Measurements from ENCODE around the gene M6PR. TPM values are rescaled to one million over a fixed set of nuclear protein-coding genes. Genes with fewer than 3 reads are reported as not detected.
"Not testable (repeated sequence)": the region's sequence is repeated elsewhere in the genome, so short reads cannot be mapped to it uniquely, and the experiment has no call there.

Gene M6PR
- total RNA-seq, 2 donors from 2014 or later: 144 to 199 TPM

- no peak overlapping the region for H3K27ac Mint-ChIP-seq
- no peaks in the 10 kb centered on the region for H3K9me3 Mint-ChIP-seq
- H3K36me3 Mint-ChIP-seq (ENCODE audit: low read depth): no peaks in the 10 kb centered on the region
- H3K4me1 Mint-ChIP-seq: peaks cover 7% of the 10 kb centered on the region
- no peaks in the 10 kb centered on the region for H3K27me3 Mint-ChIP-seq
- no peak for ATAC-seq (replicated peaks)
- no peak overlapping the region for H3K4me3 Mint-ChIP-seq
These were observed 37.7 kb downstream of the M6PR start for GRCh38 chr12:8911606-8912268.

DNA sequence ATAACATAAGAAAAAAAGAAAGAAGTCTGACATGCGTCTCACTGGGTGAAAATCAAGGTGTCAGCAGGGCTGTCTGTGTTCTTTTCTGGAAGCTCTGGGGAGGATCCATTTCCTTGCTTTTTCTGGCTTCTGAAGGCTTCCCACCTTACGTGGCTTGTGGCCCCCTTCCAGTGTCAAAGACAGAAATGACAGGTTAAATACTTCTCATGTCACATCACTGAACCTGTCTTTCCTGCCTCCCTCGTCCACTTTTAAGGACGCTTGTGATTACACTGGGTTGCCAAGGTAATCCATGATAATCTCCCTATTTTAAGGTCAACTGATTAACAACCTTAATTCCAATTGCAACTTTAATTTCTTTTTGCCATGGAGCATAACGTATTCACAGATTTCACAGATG lies 39.7 kb downstream of the M6PR start:
- Mint-ChIP-seq H3K4me3 (no peak overlapping the region), H3K27ac (no peak overlapping the region), H3K4me1 (peaks cover 7% of the 10 kb centered on the region), H3K9me3 (no peaks in the 10 kb centered on the region), H3K27me3 (no peaks in the 10 kb centered on the region), H3K36me3 (ENCODE audit: low read depth) (no peaks in the 10 kb centered on the region)
- ATAC-seq (replicated peaks): no peak

GRCh38 chr12:8907513-8907912 lies 41.9 kb downstream of the M6PR start:
- no peaks in the 10 kb centered on the region for H3K4me1 Mint-ChIP-seq
- H3K4me3 Mint-ChIP-seq: no peak overlapping the region
- no peaks in the 10 kb centered on the region for H3K27me3 Mint-ChIP-seq
- H3K9me3 Mint-ChIP-seq: no peaks in the 10 kb centered on the region
- no peak overlapping the region for H3K27ac Mint-ChIP-seq
- H3K36me3 Mint-ChIP-seq (ENCODE audit: low read depth): no peaks in the 10 kb centered on the region
- no peak for ATAC-seq (replicated peaks)

DNA sequence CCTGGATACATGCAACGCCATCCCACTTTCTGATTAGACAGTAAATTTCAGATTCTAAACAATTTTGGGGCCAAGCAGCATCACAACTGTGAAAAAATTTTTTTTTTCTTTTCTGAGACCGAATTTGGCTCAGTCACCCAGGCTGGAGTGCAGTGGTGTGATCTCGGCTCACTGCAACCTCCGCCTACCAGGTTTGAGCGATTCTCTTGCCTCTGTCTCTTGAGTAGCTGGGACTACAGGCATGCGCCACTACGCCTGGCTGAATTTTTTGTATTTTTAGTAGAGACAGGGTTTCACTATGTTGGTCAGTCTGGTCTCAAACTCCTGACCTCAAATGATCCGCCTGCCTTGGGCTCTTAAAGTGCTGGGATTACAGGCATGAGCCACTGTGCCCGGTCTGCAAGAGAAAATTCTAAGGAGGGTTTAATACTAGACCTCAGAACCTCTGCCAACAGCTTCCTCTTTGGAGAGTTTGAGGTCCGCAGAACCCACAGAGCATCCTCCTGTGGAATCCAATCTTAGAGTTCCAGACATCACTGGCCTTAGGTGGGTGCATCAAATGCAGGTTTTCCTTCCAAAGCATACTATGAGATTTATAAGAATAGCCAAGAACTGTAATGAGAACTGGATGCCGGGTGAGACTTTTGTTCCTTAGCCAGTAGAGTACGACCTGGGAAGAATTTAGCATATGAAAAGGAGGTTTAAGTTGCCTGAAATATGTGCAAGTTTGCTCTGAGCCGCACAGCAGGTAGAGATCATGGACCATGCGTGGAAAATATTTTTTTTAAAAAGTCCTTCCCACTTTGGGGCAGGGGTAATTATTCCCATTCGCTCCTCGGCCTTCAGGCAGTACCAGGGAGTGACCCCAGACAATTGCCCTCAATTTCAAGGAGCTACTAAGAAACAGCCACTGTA lies 42.9 kb downstream of the M6PR start:
- H3K27me3 Mint-ChIP-seq: no peaks in the 10 kb centered on the region
- no peak overlapping the region for H3K4me3 Mint-ChIP-seq
- no peak for ATAC-seq (replicated peaks)
- no peaks in the 10 kb centered on the region for H3K36me3 Mint-ChIP-seq (ENCODE audit: low read depth)
- no peaks in the 10 kb centered on the region for H3K9me3 Mint-ChIP-seq
- no peaks in the 10 kb centered on the region for H3K4me1 Mint-ChIP-seq
- H3K27ac Mint-ChIP-seq: no peak overlapping the region

GRCh38 chr12:8905546-8905945 lies 43.9 kb downstream of the M6PR start:
- H3K9me3 Mint-ChIP-seq: no peaks in the 10 kb centered on the region
- no peak overlapping the region for H3K27ac Mint-ChIP-seq
- no peaks in the 10 kb centered on the region for H3K27me3 Mint-ChIP-seq
- no peak for ATAC-seq (replicated peaks)
- H3K36me3 Mint-ChIP-seq (ENCODE audit: low read depth): no peaks in the 10 kb centered on the region
- H3K4me3 Mint-ChIP-seq: no peak overlapping the region
- H3K4me1 Mint-ChIP-seq: no peaks in the 10 kb centered on the region

- H3K27ac Mint-ChIP-seq: no peak overlapping the region
- H3K4me3 Mint-ChIP-seq: no peak overlapping the region
- no peaks in the 10 kb centered on the region for H3K4me1 Mint-ChIP-seq
- H3K27me3 Mint-ChIP-seq: no peaks in the 10 kb centered on the region
- H3K9me3 Mint-ChIP-seq: no peaks in the 10 kb centered on the region
- ATAC-seq (replicated peaks): no peak
- H3K36me3 Mint-ChIP-seq (ENCODE audit: low read depth): no peaks in the 10 kb centered on the region
These were observed 44.8 kb downstream of the M6PR start for GRCh38 chr12:8904665-8905064.

- ATAC-seq (replicated peaks): no peak
- Mint-ChIP-seq H3K27ac (no peak overlapping the region), H3K4me1 (no peaks in the 10 kb centered on the region), H3K4me3 (no peak overlapping the region), H3K36me3 (ENCODE audit: low read depth) (no peaks in the 10 kb centered on the region), H3K27me3 (no peaks in the 10 kb centered on the region), H3K9me3 (no peaks in the 10 kb centered on the region)
These were observed 45.8 kb downstream of the M6PR start for GRCh38 chr12:8903646-8904045.

DNA sequence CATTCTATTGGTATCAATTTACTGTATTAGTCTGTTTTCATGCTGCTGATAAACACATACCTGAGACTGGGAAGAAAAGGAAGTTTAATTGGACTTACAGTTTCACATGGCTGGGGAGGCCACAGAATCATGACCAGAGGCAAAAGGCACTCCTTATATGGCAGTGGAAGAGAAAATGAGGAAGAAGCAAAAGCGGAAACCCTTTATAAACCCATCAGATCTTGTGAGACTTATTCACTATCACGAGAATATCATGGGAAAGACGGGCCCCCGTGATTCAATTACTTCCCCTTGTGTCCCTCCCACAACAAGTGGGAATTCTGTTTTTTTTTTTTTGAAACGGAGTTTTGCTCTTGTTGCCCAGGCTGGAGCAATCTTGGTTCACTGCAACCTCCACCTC lies 46.7 kb downstream of the M6PR start:
- H3K4me3 Mint-ChIP-seq; H3K9me3 Mint-ChIP-seq; ATAC-seq (replicated peaks); H3K27me3 Mint-ChIP-seq; H3K36me3 Mint-ChIP-seq (ENCODE audit: low read depth); H3K27ac Mint-ChIP-seq; H3K4me1 Mint-ChIP-seq: not testable (repeated sequence)

GRCh38 chr12:8899830-8900229 lies 49.6 kb downstream of the M6PR start:
- Mint-ChIP-seq H3K9me3 (no peaks in the 10 kb centered on the region), H3K4me1 (no peaks in the 10 kb centered on the region), H3K4me3 (no peak overlapping the region), H3K36me3 (ENCODE audit: low read depth) (no peaks in the 10 kb centered on the region), H3K27ac (no peak overlapping the region), H3K27me3 (no peaks in the 10 kb centered on the region)
- no peak for ATAC-seq (replicated peaks)

- no peak overlapping the region for H3K27ac Mint-ChIP-seq
- no peak overlapping the region for H3K4me3 Mint-ChIP-seq
- no peak for ATAC-seq (replicated peaks)
- no peaks in the 10 kb centered on the region for H3K36me3 Mint-ChIP-seq (ENCODE audit: low read depth)
- H3K4me1 Mint-ChIP-seq: no peaks in the 10 kb centered on the region
- H3K9me3 Mint-ChIP-seq: no peaks in the 10 kb centered on the region
- no peaks in the 10 kb centered on the region for H3K27me3 Mint-ChIP-seq
These were observed 52.4 kb downstream of the M6PR start for GRCh38 chr12:8897081-8897480.

DNA sequence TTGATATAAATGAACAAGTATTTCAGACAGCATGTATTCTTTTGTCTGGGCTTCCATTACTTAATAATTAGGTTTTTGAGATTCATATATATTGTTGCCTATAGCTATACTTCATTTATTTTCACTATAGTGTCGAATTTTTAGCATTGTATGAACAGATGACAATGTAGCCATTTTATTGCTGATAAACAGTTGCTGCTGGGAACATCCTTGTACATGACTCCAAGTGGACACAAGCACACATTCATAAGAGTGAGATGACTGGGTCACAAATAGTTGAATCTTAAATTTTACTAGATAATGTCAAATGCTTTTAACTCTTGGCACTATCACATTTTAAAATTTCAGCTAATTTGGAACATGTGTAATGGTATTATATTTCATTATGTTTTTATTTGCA lies 54.5 kb downstream of the M6PR start:
- no peaks in the 10 kb centered on the region for H3K36me3 Mint-ChIP-seq (ENCODE audit: low read depth)
- no peaks in the 10 kb centered on the region for H3K4me1 Mint-ChIP-seq
- no peaks in the 10 kb centered on the region for H3K9me3 Mint-ChIP-seq
- no peak overlapping the region for H3K4me3 Mint-ChIP-seq
- H3K27me3 Mint-ChIP-seq: no peaks in the 10 kb centered on the region
- no peak overlapping the region for H3K27ac Mint-ChIP-seq
- ATAC-seq (replicated peaks): no peak

- no peaks in the 10 kb centered on the region for H3K27me3 Mint-ChIP-seq
- H3K36me3 Mint-ChIP-seq (ENCODE audit: low read depth): no peaks in the 10 kb centered on the region
- ATAC-seq (replicated peaks): no peak
- no peaks in the 10 kb centered on the region for H3K4me1 Mint-ChIP-seq
- no peaks in the 10 kb centered on the region for H3K9me3 Mint-ChIP-seq
- no peak overlapping the region for H3K27ac Mint-ChIP-seq
- H3K4me3 Mint-ChIP-seq: no peak overlapping the region
These were observed 55.1 kb downstream of the M6PR start for GRCh38 chr12:8894378-8894777.

DNA sequence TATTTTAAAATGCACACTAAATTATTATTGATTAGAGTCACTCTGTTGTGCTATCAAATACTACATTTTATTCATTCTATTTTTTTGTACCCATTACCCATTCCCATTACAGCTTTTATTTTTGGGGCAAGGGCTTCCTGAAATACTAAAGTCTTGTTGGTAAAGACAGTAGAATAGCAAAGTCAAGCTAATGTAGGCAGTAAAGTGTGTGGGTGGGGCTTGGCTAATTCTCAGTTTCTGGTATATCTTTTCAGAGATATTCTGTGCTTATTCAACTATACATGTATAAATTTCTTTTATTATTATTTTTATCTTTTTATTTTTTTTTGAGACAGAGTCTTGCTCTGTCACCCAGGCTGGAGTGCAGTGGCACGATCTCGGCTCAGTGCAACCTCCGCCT lies 57.5 kb downstream of the M6PR start:
- no peaks in the 10 kb centered on the region for H3K36me3 Mint-ChIP-seq (ENCODE audit: low read depth)
- no peaks in the 10 kb centered on the region for H3K4me1 Mint-ChIP-seq
- no peaks in the 10 kb centered on the region for H3K9me3 Mint-ChIP-seq
- H3K27ac Mint-ChIP-seq: no peak overlapping the region
- no peaks in the 10 kb centered on the region for H3K27me3 Mint-ChIP-seq
- no peak for ATAC-seq (replicated peaks)
- no peak overlapping the region for H3K4me3 Mint-ChIP-seq
